ENCODE data around the gene ABL1.
"Not testable (repeated sequence)": the region's sequence is repeated elsewhere in the genome, so short reads cannot be mapped to it uniquely, and the experiment has no call there.

The ABL1 gene

DNA sequence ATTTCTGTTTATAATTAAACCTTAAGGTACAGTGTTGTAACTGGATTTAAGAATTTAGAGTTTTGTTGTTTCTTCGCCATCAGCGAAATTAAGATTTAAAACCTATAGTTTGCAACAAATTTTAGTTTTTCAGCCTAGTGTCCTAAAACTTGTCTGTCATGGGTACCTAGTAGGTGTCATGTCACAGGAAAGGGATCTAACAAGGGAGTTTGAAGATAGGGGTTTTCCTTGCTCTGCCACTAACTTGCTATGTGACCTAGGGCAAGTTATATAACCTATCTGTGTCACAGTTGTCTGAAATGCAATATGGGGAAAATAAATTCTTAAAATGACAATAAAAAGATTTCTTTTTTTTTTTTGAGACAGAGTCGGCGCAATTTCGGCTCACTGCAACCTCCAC lies 9.2 kb upstream of the ABL1 start:
- DNase-seq: no peak

DNA sequence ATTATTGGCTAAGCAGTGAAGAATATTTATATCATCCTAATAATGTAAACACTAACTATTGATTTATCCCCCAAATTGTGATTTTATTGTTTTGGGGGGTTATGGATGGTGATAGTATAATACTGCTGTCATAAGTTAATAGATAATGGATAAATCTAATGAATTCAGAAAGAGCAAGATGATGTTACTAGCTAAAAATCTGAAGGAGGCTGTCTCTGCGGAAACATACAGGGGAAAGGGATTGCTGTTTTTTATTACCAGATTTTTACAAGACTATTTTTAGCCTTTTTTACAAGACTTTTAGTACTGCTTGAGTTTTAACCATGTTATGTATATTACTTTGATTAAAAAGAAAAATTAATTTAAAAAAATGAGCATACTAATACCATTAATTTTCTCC lies 5.3 kb upstream of the ABL1 start:
- DNase-seq: no peak

DNA sequence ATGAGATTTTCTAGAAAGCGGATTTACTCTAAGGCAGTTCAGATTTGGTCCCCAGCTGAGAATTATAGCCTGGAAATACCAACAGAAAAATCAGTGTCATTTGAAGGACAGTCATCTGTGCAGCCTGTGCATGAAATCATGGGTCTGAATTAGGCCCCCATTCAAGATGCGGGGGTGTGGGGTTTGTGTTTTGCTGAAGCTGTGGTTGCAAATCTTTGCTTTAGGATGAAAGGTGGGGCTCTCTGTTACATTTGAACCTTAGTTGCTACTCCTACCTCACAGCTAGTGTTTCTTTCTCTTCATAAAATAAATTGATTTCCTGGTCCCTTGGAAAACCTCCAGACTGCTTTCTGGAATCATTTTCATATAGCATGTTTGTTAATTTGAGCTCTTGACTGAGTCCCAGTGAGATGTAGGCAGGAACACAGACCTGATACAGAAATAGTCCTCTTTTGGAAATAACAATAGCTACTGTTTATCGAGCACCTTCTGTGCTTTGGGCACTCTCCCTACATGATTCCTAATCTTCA lies 4.8 kb upstream of the ABL1 start:
- no peak for DNase-seq

DNA sequence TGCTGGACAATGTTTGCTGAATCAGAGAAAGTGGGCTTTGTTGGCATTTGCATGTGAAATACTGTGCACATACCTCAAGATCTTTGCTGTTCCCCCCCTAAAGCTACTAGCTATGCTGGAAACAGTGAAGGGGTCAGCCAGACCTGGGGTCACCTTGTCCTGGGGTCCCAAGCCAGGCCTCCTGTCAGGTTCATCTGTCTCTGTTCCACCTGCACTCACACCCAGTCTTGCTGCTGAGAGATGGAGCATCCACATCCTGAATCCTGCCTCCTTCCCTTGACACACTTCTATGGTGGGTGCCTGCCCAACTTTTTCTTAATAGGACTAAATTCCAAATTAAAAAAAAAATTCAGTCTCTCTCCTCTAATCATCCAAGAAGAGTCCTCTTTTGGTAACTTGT lies 4.0 kb upstream of the ABL1 start:
- no peak for DNase-seq

DNA sequence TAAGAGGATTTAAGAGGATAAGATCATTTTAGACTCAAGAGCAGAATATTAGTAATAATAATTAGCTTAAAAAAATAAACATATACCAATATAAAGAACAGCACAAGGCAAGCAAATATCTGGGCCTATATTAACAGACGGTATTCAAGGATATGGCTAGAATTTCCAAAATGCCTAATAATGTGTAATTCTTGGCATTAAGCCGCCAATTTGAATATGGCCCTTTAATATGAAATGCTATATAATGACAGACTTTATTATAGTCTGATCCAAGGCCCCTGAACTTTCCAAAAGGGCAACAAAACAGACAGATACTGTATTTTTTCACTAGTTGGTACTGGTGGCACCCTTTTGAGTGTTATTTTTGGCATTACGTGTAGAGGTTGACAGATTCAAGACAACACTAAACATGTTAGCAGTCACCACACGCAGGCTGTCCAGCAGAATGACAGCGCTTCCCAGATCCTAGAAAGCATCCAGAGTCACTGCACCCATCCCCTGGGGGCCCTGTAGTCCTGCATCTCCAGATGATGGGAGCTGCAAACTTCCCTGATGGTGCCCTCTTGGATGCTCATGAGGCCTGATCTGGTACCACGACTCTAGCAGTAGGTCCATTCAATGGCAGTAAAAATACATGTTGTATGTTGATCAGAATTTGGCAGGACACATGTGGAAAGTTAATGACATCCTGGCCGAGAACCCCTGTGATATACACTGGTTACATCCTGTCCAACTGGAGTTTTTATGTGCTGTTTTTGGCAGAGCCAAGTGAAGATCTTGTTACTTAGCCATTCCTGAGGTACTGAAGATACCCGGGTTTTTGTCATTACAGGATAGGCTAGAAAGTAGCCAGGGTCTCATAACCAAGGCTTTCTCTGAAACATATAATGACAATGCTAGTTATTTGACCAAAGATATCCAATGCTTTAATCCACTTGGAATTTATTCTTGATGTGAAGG lies 1.7 kb upstream of the ABL1 start:
- DNase-seq: no peak

DNA sequence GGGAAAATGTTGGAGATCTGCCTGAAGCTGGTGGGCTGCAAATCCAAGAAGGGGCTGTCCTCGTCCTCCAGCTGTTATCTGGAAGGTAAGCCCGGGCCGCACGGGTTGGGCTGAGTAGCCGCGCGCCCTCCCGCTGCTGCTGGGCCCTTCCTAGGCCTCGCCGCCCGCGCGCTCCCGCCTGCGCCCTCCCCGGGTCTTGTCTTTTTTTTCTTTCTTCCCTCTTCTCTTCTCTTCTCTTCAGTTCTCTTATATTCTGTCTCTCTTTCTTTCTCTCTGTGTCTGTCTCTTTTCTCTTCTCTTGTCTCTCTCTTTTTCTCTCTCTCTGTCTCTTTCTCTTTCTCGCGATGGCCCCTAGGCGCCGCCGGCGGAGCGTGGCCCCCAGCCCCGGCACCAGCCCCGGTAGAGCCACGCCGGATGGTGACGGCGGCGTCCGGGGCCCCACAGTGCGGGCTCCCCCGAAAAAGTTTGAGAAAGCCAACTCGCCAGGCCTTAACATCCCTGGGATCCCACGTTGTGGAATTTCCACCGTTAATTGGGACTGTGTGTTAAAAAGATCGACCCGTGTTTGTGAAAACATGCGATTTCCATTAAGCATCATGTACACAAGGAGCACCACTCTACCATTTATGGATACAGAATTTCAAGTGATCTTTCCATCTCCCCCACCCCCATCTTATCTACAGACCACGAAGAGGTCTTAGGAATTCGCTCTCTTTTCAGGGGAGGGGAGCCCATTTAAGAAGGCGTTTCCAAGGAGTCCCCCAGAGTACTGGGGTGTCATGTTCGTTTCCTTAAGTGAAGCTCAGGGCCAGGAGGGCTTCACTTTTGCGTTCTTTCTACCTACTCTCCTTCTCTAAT lies 616 bp downstream of the ABL1 start:
- no peak for DNase-seq

DNA sequence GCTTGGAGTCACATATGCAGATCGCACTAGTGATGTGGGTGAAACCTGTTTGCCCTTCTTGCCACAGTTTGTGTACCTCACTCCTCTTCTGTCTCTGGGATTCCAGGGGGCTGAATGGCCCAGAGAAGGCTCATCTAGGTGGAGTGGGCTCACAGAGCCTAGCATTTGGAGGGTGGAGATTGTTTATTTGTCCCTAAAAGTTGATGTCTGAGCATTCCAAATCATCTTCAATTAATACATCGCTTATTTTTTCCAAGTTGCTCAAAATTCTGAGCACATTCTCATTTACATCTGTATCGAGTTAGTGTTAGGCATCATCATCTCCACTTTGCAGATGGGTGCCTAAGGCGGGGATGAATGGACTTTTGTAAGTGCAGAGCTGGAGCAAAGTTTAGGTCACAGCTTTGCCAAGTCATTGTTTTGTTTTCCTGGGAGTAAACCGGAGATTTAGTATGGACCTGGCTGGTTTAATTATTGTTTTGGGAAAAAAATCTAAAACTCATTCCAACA lies 2.0 kb downstream of the ABL1 start:
- DNase-seq: no peak

DNA sequence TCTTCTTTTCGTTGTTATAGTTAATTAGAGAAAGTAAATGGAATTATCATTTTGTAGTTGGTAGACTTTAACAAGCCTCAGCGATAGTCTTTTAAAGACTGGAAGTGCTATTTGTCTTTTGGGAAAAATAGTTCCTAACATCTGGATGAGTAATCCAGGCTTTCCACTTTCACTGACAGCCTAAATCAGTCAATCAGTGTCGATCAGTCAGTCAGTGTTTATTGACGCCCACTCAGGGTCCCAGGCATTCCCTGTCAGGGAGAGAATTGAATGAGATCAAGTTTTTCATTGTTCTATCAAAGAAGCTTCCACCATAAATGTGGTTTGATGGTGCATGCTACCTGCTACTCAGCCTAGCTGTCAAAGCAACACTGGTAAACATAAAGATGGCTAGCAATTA lies 2.6 kb downstream of the ABL1 start:
- DNase-seq: no peak

DNA sequence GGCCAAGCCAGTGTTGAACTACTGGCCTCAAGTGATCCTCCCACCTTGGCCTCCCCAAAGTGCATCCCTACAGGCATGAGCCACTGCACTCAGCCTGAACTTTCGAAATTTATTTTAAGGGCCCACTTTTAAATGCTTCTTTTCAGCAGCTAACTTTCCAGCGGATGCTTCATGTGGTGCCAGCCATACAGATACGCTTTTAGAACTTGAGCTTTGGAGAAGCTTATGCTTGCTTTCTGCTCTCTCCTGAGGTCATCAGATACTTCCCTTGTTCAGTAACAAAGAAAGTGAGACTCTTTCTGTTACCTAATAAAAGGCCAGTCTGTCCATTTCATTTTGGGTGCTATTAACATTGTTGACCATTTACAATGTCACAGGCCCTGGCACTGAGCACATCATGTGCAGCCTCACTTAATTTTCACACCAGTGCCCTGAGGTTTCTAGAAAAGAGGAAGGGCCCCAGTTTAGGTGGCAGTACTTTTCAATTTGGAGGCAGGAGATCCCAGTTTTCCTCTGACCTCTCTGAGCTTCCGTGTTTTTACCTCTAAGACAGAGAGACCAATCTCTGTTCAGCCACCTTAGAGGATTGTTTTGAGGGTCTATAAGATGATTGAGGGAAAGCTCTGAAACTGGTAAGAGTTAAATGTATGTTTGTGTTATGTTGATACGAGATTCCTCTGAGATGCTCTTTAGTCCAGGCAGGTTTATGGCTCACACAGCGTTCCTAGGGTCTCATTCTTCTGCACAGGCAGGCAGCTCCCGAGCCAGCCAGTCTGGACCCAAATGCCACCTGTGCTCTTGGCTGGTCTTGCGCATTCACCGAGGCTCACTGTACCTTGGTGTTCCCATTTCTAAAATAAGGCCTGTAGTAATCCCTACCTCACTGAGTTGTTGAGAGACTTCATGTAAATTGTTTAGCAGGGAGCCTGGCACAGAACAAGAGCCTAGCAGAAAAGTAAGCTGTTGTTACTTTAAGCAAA lies 4.4 kb downstream of the ABL1 start:
- no peak for DNase-seq

DNA sequence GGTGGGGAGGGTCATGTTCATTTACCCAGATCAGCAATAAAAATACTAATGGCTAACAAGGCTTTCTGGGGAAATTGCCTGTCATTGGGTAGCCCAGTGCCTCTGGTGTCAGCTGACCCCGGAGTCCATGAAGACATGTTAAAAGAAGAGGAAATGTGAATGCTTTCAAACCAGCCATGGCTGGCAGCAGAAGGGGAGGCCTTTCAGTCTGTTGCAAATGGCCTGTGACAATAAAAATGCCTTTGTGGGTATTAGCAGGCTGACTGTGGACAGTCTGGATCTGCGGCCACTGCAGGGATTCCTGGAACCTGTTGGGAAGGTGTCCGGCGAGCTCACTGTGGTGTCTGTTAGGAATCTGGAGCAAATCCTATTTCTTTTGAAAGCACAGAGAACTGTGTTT lies 7.5 kb downstream of the ABL1 start:
- no peak for DNase-seq

DNA sequence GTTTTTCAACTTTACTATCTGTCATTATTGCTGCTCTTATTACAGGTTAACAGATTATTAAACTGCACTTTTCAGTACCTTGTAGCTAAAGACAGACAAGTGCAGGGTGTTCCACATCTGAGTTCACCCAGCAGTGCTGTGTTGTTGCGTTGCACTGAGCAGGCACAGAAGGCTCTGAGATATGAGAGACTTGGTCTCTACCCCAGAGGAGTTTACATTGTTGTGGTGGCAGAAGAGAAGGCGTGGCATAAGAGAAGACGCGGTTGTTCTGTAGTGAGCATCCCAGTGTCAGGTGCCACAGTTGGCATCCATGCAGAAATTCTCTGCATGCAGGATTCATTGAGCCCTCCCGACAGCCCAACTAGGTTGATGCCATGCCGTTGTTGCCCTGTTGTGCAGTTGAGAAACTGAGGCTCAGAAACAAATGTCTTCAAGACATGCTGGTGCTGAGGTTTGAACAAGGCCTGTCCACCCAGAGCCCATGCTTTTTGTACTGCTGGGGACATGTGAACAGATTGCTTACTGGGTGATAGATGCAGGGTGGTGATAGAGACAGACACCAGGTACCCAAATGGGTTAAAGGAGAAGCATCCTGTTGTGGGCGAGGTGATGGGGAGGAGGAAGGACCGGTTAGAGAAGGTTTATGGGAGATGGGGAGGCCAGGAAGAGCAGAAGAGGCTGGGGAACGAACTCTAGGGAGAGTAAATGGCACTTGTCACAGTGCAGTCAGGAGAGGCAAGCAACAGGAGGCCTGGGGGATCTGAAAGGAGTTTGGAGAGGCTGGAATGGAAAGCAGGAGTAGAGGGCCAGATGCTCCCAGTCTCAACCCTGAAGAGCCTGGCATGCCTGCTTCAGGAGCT lies 8.2 kb downstream of the ABL1 start:
- no peak for DNase-seq

DNA sequence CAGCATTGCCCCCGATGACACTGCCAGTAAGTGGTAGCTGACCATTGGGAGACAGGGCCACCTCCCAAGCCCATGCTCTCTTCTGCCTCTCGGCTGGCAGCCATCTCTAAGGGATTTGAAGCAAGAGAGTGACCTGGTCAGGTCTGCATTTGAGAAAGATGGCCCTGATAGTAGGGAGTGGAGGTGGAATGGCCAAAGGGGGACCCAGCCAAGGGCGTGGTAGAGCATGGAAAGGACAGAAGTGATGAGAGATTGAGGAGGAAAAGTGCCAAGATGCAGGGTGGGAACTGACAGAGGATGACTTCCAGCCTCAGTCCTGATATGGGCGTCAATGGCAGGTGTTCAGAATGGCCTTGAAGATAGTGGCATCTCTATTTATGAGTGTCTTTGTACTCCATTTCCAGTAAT lies 9.0 kb downstream of the ABL1 start:
- DNase-seq: no peak

DNA sequence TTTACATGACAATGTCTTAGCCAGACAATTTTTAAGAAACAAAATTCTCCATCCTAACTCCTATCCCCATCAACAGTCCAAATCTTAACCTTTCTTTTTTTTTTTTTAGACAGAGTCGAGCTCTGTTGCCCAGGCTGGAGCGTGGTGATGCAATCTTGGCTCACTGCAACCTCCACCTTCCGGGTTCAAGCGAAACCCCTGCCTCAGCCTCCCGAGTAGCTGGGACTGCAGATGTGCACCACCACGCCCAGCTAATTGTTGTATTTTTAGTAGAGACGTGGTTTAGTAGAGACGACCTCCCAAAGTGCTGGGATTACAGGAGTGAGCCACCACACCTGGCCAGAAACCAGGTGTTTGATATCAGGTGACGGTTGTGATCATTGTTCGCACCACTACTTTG lies 10.2 kb downstream of the ABL1 start:
- DNase-seq: no peak

DNA sequence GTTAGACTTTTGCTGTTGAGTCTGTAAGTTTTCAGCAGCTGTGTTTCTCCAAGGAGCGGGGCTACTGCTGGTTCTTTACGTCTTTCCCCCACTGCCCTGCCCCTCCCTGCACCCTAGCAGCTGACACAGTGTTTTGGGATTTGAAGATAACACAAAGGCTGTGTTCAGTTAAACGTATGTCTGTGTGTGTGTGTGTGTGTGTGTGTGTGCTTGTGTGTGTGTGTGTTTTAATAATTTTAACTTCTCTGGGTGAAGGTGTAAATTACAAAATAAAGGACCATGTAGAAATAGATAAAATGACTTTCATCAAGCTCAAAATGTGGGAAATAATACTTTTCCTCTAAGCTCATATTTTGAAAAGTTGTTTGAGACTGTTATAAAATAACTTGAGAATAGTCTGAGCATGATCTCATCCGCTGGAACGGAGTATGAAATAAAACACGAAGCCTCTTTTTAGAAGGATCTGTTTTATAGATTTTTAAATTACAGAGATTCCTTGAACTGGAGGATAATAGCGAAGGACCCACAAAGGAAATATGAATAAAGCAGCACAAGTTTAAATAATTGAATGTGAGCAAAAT lies 10.9 kb downstream of the ABL1 start:
- DNase-seq: no peak

DNA sequence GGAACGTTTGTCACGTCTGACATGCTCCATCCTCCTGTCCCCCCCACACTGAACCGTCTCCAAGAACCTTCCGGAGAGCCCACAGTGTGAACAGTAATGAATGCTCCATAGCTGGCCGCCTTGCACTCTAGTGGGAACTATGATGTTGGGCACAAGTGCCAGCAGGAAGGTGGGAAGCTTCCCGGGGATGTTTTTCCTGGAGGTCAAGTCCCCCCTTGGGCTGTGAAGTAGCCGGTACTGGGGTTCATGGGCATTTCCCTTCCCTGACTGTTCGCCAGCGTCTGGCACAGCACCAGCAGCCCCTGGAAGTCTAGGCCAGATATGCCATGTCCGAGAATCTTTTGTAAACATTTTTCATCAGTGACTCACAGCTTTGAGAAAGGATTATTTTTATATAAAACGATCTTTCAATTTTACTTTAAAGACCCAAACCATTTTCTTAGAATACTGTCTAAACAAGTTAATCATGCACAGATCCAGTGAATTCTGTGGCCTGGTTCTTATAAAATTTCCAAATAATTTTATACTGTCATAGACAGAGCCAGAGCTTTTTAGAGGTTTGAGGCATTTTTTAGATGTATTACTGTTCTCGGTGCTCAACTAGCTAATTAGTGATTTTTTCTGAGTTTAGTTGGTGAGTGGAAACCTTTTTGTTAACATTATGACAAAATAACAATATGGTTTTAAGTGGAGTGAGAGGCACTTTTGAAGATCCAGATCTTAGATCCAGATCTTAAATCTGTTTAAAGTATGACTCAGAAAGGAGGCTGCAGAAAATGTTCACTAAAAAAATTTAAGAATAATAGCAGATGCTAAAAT lies 11.6 kb downstream of the ABL1 start:
- DNase-seq: no peak

DNA sequence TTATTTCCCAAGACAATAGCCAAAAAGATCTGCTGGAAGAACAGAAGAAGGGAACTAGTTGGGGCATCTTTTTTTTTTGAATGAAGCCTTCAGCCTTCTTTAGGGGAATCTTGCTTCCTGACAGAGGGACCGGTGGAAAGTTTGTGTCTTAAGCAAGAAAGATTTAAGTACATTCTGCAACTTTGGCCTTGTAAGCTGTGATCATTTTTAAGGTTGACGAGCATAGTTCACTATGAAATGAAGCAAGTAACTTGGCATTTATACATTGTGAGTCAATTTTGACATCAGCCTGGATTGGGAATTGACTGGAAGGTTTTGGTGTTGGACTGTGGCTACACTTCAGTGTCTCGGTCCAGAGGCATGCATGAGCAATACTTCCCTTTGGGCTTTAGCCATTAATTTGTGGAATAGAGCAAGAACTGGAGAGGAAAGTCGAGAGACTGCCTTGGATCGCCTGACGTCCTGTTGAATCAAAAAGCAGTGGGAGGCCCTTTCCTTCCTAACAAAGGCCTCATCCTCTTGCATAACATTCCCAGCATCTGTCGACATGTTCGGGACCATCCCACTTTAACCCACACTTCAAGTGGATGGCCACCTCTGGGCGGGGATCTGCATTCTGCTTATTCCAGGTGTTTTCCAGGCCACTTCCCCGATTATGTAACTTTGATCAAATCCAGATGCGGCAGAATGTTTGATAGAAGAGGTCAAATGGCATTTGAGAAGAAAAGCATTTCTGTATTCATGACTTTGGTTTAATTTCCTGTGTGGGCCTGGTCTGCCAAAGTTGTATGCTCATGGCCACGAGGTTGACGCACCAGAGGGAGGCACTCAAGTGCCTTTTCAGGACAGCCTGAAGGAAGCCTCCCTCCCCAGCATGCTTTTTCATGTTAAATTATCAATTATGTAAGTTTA lies 12.5 kb downstream of the ABL1 start:
- DNase-seq: peak; percentile 53

DNA sequence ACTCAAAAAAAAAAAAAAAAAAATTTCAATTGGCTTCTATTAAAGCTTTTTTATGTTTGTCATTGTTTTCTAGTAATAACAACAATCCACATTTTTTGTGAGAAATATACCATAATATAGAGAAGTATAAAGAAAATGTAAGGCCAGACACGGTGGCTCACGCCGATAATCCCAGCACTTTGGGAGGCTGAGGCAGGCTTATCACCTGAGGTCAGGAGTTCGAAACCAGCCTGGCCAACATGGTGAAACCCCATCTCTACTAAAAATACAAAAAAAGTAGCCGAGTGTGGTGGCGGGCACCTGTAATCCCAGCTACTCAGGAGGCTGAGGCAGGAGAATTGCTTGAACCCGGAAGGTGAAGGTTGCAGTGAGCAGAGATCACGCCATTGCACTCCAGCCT lies 13.5 kb downstream of the ABL1 start:
- DNase-seq: not testable (repeated sequence)

DNA sequence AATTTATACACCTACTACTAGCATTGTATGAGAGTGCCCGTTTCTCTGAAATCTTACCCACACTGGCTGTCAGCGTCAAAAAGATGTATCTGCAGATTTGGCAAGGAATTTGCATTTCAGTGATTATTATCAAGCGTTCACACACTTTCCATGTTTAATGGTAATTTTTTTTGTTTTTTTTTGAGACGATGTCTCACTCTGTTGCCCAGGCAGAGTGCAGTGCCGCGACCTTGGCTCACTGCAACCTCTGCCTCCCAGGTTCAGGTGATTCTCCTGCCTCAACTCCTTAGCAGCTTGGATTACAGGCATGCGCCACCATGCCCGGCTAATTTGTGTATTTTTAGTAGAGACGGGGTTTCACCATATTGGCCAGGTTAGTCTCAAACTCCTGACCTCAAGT lies 14.3 kb downstream of the ABL1 start:
- DNase-seq: no peak

DNA sequence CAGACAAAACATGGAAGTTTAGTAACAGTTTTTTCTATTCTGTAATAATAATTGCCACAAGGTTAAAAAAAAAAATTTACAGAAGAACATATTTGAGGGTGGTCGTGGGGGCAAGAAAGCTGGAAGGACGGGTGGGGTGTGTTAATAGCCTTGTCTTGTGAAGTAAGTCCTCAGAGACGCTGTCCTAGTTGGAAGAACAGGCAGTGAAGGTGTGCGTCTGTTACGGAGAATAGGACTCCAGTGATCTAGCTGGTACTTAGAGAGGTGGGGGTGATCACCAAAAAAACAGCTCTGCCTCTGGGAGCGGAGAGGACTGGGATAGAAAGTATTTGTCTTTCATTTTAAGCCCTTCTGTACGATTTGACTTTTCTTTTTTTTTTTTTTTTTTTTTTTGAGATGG lies 17.7 kb downstream of the ABL1 start:
- DNase-seq: no peak
